ENCODE results near the gene AP5Z1.

DNA sequence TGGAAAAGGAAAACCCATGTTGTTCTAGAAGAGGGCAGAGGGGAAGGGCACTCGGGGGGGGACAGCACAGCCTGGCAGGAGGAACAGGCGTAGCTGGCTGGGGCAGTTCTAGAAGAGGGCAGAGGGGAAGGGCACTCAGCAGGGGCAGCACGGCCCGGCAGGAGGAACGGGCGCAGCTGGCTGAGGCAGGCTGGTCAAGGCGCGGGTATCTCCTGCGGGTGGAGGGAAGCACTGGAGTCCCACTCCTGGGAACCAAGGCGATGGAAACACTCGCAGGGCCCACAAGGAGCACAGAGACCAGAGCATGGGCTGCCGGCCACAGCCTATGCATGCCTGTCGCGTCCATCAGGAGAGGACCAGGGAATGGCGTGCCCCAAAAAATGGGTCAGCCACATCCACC, 49.7 kb downstream of the AP5Z1 start:
- TF ChIP-seq CTCF (conservative IDR thresholded peaks at IDR 0.05; ENCODE audit: low read length) = no peak
- TF ChIP-seq EZH2phosphoT487 (IDR thresholded peaks at IDR 0.05; ENCODE audit: borderline replicate concordance, low read depth, low read length) = no peak
